PFSK-1 (cell line): Measurements from ENCODE around the gene HID1.

Experiments
- REST ChIP-seq, 2 experiments: IDR thresholded peaks; 2 replicates each; pipeline versions ENCODE4 v1.6.1 to v1.8.0; 2011 to 2012; ENCODE audit warnings: low read depth in 2 of 2, low read length in 2 of 2, control low read depth in 1 of 2, inconsistent platforms in 1 of 2, mild to moderate bottlenecking in 1 of 2, moderate library complexity in 1 of 2; ENCODE audit not compliant: insufficient read depth in 1 of 2
- SIN3A ChIP-seq: IDR thresholded peaks from 2 replicates; pipeline ENCODE4 v1.6.1; 2012; ENCODE audit warnings: mild to moderate bottlenecking, low read length, moderate library complexity, borderline replicate concordance; ENCODE audit not compliant: insufficient read depth
- TAF1 ChIP-seq: IDR thresholded peaks from 2 replicates; pipeline ENCODE4 v1.6.1; 2012; ENCODE audit warnings: low read length, control low read depth, borderline replicate concordance; ENCODE audit not compliant: insufficient read depth

- TF ChIP-seq TAF1, result no peak
- TF ChIP-seq REST (IDR thresholded peaks at IDR 0.05; ENCODE audit: insufficient read depth in 1 of 2, low read depth in 2 of 2, low read length in 2 of 2), result no peak
- no peak for TF ChIP-seq SIN3A
Observed at GRCh38 chr17:75003070-75003956, 30.8 kb upstream of the HID1 start.
